Measurements from ENCODE around the gene KIF5C.

Gene KIF5C

GRCh38 chr2:149064856-149065630 lies 190.0 kb downstream of the KIF5C start:
- TF ChIP-seq, protein P1, sequence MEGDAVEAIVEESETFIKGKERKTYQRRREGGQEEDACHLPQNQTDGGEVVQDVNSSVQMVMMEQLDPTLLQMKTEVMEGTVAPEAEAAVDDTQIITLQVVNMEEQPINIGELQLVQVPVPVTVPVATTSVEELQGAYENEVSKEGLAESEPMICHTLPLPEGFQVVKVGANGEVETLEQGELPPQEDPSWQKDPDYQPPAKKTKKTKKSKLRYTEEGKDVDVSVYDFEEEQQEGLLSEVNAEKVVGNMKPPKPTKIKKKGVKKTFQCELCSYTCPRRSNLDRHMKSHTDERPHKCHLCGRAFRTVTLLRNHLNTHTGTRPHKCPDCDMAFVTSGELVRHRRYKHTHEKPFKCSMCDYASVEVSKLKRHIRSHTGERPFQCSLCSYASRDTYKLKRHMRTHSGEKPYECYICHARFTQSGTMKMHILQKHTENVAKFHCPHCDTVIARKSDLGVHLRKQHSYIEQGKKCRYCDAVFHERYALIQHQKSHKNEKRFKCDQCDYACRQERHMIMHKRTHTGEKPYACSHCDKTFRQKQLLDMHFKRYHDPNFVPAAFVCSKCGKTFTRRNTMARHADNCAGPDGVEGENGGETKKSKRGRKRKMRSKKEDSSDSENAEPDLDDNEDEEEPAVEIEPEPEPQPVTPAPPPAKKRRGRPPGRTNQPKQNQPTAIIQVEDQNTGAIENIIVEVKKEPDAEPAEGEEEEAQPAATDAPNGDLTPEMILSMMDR (IDR thresholded peaks at IDR 0.05; ENCODE audit: low read depth, low read length), result no peak

DNA sequence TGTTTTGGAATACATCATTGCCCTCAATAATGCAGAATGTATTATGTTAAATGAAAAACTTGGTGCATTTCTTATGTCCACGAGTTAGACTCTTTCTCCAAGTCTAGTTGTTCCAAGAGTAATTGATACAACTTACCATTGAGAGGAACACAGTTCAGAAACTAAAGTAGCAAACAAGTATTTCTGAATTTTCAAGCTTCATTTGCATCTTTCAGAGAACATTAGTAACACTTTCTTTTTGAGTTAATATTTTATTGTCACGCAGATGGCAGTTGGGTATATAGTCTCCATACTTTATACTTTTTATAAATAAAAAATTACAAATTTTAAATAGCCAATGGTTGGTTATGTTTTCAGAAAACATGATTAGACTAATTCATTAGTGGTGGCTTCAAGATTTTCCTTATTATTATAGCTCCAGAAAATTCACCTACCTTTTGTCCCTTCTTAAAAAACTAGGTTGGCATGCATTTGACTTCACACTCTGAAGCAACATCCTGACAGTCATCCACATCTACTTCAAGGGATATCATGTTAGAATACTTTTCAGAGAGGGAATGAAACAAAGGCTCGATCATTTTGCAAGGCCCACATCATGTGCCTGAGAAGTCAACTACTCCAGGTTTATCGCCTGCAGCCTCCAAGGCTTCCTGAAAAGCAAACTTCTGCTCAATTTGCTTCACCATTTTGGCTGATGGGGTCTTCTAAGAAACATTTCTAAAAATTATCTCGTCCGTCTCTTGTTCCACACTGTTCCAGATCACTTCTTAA lies 193.4 kb downstream of the KIF5C start:
- TF ChIP-seq, protein P1 (IDR thresholded peaks at IDR 0.05; ENCODE audit: low read depth, low read length), result no peak
- no peak for DNase-seq (ENCODE audit: low read depth in 2 of 2)
- H3K4me3 ChIP-seq (replicated peaks in 1 of 2; ENCODE audit: low read depth in 2 of 2, low read length in 2 of 2), result no peak overlapping the region

More at GRCh38 chr2:149064856-149065630, 190.0 kb downstream of the KIF5C start:
- peak in 1 of 2 donors; percentile 51 for DNase-seq (ENCODE audit: low read depth in 2 of 2)
- H3K4me3 ChIP-seq (replicated peaks in 1 of 2; ENCODE audit: low read depth in 2 of 2, low read length in 2 of 2), result no peak overlapping the region

DNA sequence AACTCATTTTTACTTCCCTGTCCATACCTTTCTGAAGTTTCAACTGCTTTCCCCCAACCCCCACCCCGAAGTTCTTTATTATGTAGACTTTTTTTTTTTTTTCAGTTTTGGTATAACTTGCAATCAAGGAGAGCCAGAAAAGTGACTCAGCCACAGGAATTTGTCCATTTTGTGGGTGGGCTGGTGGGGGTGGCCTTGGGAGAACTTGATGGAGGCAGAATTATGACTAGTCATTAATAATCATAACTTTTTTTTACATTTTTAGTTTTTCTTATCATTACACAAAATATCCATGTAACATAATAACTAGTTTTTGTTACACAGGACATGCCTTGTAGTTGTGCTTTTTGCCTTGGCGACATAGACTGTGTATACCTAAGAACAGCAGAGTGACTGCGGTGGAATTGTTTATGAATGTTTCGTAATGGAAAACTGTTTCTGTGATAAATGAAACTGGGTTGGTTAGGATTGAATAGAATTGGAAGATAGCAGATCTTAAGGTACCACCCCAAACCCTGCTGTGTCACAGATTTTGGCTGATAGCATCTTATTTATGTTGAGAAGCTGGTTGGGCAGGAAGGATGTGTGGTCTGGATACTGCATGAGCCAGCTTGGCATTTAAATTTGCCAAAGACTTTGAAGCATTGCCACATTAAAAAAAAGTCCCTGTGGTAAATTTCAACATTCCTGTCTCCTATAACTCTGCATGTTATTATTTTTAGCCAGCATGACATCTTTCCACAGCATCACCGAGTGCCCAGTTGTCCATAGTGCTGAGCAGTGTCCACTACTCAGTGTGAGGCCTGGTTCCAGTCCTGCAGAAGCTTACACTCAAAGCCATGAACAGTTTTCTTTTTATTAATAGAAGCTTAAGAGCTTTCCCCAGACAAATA lies 194.2 kb downstream of the KIF5C start:
- TF ChIP-seq, protein P1 (IDR thresholded peaks at IDR 0.05; ENCODE audit: low read depth, low read length), result no peak
- peak; percentile 25 to 81 for DNase-seq (ENCODE audit: low read depth in 2 of 2)

DNA sequence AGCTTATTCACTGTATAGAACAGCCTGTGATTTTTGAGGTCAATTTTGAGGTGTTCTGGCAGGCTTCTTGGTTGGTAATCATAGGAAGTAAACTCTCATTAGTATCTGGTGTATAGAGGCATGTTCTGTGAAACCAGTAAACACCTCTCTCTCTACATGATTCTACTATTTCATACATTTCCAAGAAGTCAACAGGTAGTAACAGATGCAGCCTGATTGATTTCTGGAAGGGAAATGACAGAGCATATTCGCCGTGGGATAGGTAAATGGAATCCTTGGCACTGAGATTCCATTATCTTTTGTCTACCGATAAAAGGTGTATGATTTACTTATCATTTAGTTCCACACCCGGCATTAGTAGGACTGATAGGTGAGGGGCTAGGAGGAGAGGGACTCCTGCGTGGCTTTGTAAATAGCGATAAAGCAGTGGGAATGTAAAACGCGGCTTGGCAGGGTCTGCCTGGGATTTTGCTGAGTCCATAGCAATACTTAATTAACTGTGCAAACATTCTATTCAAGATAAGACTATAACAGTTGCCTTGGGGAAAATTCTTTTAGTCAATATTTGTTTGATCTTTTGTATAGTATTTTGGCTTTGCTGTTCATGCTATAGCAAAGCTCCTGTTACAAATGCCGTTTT lies 195.8 kb downstream of the KIF5C start:
- no peak overlapping the region for H3K4me3 ChIP-seq (replicated peaks in 1 of 2; ENCODE audit: low read depth in 2 of 2, low read length in 2 of 2)
- no peak for DNase-seq (ENCODE audit: low read depth in 2 of 2)
- TF ChIP-seq, protein P1 (IDR thresholded peaks at IDR 0.05; ENCODE audit: low read depth, low read length), result no peak

More for the DNA sequence above, 194.2 kb downstream of the KIF5C start:
- no peak overlapping the region for H3K4me3 ChIP-seq (replicated peaks in 1 of 2; ENCODE audit: low read depth in 2 of 2, low read length in 2 of 2)

DNA sequence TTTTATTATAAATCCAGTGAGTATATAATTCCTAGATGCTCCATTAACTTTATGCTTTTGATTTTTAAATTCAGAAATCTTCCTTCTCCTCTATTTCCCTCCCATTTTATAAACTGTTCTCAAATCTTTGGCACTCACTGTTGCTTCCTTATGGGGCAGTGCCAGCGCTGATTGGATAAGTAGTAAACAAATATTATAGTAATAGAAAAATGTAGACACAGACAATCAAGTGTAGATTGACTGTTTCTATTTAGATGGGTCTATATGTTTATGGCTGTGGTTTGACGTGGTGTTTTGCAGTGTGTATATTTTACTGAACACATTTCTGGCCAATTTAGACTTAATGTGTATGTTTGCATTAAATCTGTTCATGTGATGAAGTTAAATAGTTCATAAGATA lies 200.1 kb downstream of the KIF5C start:
- no peak overlapping the region for H3K4me3 ChIP-seq (replicated peaks in 1 of 2; ENCODE audit: low read depth in 2 of 2, low read length in 2 of 2)
- TF ChIP-seq, protein P1 (IDR thresholded peaks at IDR 0.05; ENCODE audit: low read depth, low read length), result no peak
- DNase-seq (ENCODE audit: low read depth in 2 of 2), result no peak

GRCh38 chr2:149075853-149076252 lies 200.8 kb downstream of the KIF5C start:
- no peak for DNase-seq (ENCODE audit: low read depth in 2 of 2)
- TF ChIP-seq, protein P1 (IDR thresholded peaks at IDR 0.05; ENCODE audit: low read depth, low read length), result no peak
- no peak overlapping the region for H3K4me3 ChIP-seq (replicated peaks in 1 of 2; ENCODE audit: low read depth in 2 of 2, low read length in 2 of 2)

Measured in cardiac fibroblast (primary cell).